ENCODE data around the gene LSM8.

The LSM8 gene

DNA sequence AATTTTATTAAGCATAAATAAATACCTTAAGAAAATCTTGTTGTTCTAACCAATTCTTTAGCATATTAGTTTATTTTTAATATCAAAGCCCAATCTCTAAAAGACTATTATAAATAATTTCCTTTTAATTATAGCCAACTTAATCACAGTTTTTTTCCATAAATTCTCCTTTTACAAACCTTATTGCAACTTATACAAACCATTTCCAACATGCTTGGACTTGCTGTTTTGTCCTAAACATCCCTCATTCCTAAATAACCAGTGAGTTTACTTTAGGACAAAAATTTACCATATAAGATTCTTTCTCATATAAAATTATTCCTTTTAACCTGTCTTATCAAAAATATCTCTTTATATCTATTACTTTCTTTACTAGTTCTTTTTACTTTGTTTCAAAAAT is 25.2 kb upstream of the LSM8 start:
- H3K4me3 ChIP-seq (ENCODE audit: insufficient read depth, low read depth, low read length) = no peak overlapping the region
- no peaks in the 10 kb centered on the region for H3K27me3 ChIP-seq (ENCODE audit: control insufficient read depth, insufficient read depth, low read length, poor library complexity, severe bottlenecking)
- H3K27ac ChIP-seq (ENCODE audit: insufficient read depth, low read depth, low read length, poor library complexity, severe bottlenecking) = no peak overlapping the region
- H3K9me3 ChIP-seq (ENCODE audit: control insufficient read depth, low read length) = no peaks in the 10 kb centered on the region
- H3K4me1 ChIP-seq (ENCODE audit: control insufficient read depth, insufficient read depth, low read length) = no peaks in the 10 kb centered on the region
- no peaks in the 10 kb centered on the region for H3K36me3 ChIP-seq (ENCODE audit: control insufficient read depth, insufficient read depth, low read length)

DNA sequence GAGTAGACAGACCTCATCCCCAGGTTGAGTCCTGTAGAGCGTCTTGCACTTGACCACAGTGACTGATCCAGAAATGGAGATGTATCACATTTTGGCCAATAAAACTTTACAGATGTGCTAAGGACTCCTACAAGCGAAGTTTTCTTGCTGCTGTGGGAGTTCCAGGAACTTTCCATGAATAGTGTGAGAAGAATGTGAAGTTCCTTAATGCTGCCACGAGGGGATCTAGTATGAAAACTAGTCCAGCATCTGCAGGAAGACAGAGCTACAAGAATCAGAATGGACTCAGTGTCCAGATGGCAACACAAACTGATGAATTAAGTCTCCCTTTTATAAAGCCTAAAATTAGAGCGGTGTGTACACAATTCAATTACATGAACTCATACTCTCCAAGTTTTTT is 14.8 kb upstream of the LSM8 start:
- 88 to 90% methylated on average over 4 of the region's 4 CpGs for WGBS, 2 experiments
- H3K27me3 ChIP-seq (ENCODE audit: control insufficient read depth, insufficient read depth, low read length, poor library complexity, severe bottlenecking) = no peaks in the 10 kb centered on the region
- H3K4me3 ChIP-seq (ENCODE audit: insufficient read depth, low read depth, low read length) = no peak overlapping the region
- no peaks in the 10 kb centered on the region for H3K36me3 ChIP-seq (ENCODE audit: control insufficient read depth, insufficient read depth, low read length)
- no peaks in the 10 kb centered on the region for H3K9me3 ChIP-seq (ENCODE audit: control insufficient read depth, low read length)
- H3K4me1 ChIP-seq (ENCODE audit: control insufficient read depth, insufficient read depth, low read length) = no peaks in the 10 kb centered on the region
- H3K27ac ChIP-seq (ENCODE audit: insufficient read depth, low read depth, low read length, poor library complexity, severe bottlenecking) = no peak overlapping the region

- Histone ChIP-seq H3K27ac (ENCODE audit: insufficient read depth, low read depth, low read length, poor library complexity, severe bottlenecking) (no peak overlapping the region), H3K4me3 (ENCODE audit: insufficient read depth, low read depth, low read length) (no peak overlapping the region), H3K4me1 (ENCODE audit: control insufficient read depth, insufficient read depth, low read length) (no peaks in the 10 kb centered on the region), H3K27me3 (ENCODE audit: control insufficient read depth, insufficient read depth, low read length, poor library complexity, severe bottlenecking) (no peaks in the 10 kb centered on the region), H3K9me3 (ENCODE audit: control insufficient read depth, low read length) (no peaks in the 10 kb centered on the region), H3K36me3 (ENCODE audit: control insufficient read depth, insufficient read depth, low read length) (no peaks in the 10 kb centered on the region)
- WGBS, 2 experiments = 91 to 94% methylated on average over 2 of the region's 2 CpGs
Observed at GRCh38 chr7:118175740-118176139, 8.2 kb upstream of the LSM8 start.

DNA sequence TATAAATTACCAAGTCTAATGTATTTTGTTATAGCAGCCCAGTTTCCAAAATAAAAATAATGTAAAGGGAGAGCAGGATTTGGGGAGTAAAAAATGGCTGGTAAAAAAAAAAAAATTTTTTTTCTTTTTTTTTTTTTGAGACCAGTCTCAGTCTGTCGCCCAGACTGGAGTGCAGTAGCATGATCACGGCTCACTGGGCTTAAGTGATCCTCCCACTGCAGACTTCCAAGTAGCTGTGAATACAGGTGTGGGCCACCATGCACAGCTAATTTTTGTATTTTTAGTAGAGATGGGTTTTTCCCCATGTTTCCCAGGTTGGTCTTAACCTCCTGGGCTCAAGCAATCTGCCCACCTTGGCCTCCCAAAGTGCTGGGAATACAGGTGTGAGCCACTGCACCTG is 4.8 kb upstream of the LSM8 start:
- Histone ChIP-seq H3K4me3 (ENCODE audit: insufficient read depth, low read depth, low read length) (no peak overlapping the region), H3K27ac (ENCODE audit: insufficient read depth, low read depth, low read length, poor library complexity, severe bottlenecking) (no peak overlapping the region), H3K4me1 (ENCODE audit: control insufficient read depth, insufficient read depth, low read length) (no peaks in the 10 kb centered on the region), H3K36me3 (ENCODE audit: control insufficient read depth, insufficient read depth, low read length) (no peaks in the 10 kb centered on the region), H3K27me3 (ENCODE audit: control insufficient read depth, insufficient read depth, low read length, poor library complexity, severe bottlenecking) (no peaks in the 10 kb centered on the region), H3K9me3 (ENCODE audit: control insufficient read depth, low read length) (no peaks in the 10 kb centered on the region)
- WGBS, 2 experiments = 92 to 98% methylated on average over 2 of the region's 2 CpGs

DNA sequence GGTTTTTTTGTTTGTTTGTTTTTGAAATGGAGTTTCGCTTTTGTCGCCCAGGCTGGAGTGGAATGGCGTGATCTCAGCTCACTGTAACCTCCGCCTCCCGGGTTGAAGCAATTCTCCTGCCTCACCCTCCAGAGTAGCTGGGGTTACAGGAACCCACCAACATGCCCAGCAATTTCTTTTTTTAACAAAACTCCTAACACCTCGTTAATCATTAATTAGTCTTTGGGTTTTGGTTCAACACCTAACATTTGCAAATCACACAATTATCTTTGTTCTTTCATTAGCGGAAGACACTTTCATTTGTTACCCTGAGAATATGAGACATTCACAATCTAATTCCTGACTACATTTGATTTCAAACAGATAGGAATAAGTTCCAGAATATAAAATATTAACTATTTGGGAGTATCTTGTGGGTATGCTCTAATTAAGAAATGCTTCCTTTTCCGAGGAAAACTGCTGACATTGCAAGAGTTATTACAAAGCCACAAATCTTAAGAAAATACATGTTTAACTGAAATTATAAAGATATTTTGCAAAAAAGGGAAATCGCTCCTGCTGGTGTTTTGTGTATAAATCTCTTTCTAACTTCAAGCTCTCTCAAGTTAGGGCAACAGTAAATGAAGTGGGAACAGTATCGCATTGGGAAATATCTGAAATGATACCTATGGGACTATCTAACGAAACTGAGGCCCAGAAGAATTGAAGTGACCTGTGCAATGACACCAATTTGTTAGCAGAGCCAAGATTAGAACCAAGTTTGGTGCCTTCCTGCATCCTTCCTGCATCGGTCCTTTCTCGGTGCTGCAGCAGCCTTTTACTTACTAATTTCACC is 1.2 kb upstream of the LSM8 start:
- peaks cover 3% of the 10 kb centered on the region for H3K36me3 ChIP-seq (ENCODE audit: control insufficient read depth, insufficient read depth, low read length)
- H3K4me3 ChIP-seq (ENCODE audit: insufficient read depth, low read depth, low read length) = peak overlapping the region; percentile 85
- 81 to 86% methylated on average over 12 of the region's 13 CpGs for WGBS, 2 experiments
- no peak overlapping the region for H3K27ac ChIP-seq (ENCODE audit: insufficient read depth, low read depth, low read length, poor library complexity, severe bottlenecking)
- H3K9me3 ChIP-seq (ENCODE audit: control insufficient read depth, low read length) = no peaks in the 10 kb centered on the region
- H3K4me1 ChIP-seq (ENCODE audit: control insufficient read depth, insufficient read depth, low read length) = no peaks in the 10 kb centered on the region
- no peaks in the 10 kb centered on the region for H3K27me3 ChIP-seq (ENCODE audit: control insufficient read depth, insufficient read depth, low read length, poor library complexity, severe bottlenecking)

DNA sequence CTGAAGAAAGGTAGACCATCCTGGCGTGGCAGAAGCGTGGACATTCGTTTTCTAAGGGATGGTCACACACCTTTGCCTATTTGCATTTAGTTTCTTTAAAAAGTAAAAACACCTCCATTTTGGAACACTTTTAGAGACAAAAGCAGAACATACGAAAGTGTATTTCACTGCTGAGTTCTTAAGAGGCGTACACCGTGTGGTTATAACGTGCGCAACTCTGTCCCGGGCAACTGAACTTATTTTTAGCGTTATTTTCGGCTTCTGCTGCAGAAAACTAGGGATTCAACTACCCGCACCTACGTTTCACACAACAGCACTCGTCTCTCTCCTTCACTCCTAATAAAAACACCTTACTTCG is 557 bp upstream of the LSM8 start:
- no peaks in the 10 kb centered on the region for H3K4me1 ChIP-seq (ENCODE audit: control insufficient read depth, insufficient read depth, low read length)
- WGBS, 2 experiments = 9 to 15% methylated on average over 15 of the region's 15 CpGs
- peak overlapping the region; percentile 67 for H3K27ac ChIP-seq (ENCODE audit: insufficient read depth, low read depth, low read length, poor library complexity, severe bottlenecking)
- peaks cover 9% of the 10 kb centered on the region for H3K36me3 ChIP-seq (ENCODE audit: control insufficient read depth, insufficient read depth, low read length)
- H3K4me3 ChIP-seq (ENCODE audit: insufficient read depth, low read depth, low read length) = peak overlapping the region; percentile 85
- no peaks in the 10 kb centered on the region for H3K27me3 ChIP-seq (ENCODE audit: control insufficient read depth, insufficient read depth, low read length, poor library complexity, severe bottlenecking)
- no peaks in the 10 kb centered on the region for H3K9me3 ChIP-seq (ENCODE audit: control insufficient read depth, low read length)

DNA sequence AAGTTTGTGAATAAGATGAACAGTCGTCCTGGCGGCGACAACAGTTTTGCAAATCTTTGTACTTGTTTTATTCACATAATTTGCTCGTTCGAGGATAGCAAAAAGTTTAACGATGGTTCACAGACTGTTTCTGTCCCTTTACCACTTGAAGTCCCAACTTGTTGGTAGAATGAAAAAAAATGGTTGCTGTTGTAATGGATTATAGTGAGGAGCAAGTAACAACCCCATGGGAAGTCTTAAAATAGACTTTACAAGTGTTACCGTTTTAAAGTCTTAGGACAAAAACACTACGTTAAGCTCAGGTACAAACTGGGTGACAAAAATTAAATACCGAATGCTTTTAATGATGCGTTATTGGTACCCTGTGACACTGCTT is 589 bp downstream of the LSM8 start:
- WGBS, 2 experiments = 12 to 15% methylated on average over 10 of the region's 10 CpGs
- Histone ChIP-seq H3K4me3 (ENCODE audit: insufficient read depth, low read depth, low read length) (peak overlapping the region; percentile 85), H3K36me3 (ENCODE audit: control insufficient read depth, insufficient read depth, low read length) (peaks cover 11% of the 10 kb centered on the region), H3K27me3 (ENCODE audit: control insufficient read depth, insufficient read depth, low read length, poor library complexity, severe bottlenecking) (no peaks in the 10 kb centered on the region), H3K4me1 (ENCODE audit: control insufficient read depth, insufficient read depth, low read length) (no peaks in the 10 kb centered on the region), H3K9me3 (ENCODE audit: control insufficient read depth, low read length) (no peaks in the 10 kb centered on the region), H3K27ac (ENCODE audit: insufficient read depth, low read depth, low read length, poor library complexity, severe bottlenecking) (peak overlapping the region; percentile 37)

DNA sequence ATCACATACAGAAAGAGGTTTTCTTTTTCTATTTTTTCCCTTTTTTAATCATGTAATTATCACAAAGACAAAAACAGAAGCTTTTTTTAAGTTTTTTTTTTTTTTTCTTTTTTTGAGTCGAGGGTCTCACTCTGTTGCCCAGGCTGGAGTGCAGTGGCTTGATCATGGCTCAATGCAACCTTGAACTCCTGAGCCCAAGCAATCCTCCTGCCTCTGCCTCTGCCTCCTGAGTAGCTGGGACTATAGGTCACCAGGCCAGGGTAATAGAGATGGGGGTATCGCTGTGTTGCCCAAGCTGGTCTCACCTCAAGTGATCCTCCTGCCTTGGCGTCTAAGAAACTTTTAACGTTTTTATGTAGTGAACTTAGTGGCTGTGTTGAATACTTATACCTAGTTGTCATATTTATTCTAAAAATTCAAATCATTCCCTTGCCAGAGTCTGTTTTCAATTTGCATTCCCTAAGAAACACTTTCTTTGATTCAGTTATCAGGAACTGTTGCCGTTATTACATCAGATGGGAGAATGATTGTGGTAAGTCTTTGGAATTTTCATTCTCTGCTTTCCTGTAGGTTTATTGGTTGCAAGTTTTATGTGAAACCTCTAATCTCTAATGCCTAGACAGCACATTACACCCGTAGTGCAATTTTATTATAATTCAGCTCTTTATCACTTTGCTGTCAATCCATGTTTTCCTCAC is 1.3 kb downstream of the LSM8 start:
- H3K9me3 ChIP-seq (ENCODE audit: control insufficient read depth, low read length) = no peaks in the 10 kb centered on the region
- no peaks in the 10 kb centered on the region for H3K27me3 ChIP-seq (ENCODE audit: control insufficient read depth, insufficient read depth, low read length, poor library complexity, severe bottlenecking)
- H3K4me3 ChIP-seq (ENCODE audit: insufficient read depth, low read depth, low read length) = peak overlapping the region; percentile 85
- no peak overlapping the region for H3K27ac ChIP-seq (ENCODE audit: insufficient read depth, low read depth, low read length, poor library complexity, severe bottlenecking)
- WGBS, 2 experiments = 92 to 95% methylated on average over 5 to 6 of the region's 6 CpGs
- H3K36me3 ChIP-seq (ENCODE audit: control insufficient read depth, insufficient read depth, low read length) = peaks cover 11% of the 10 kb centered on the region
- no peaks in the 10 kb centered on the region for H3K4me1 ChIP-seq (ENCODE audit: control insufficient read depth, insufficient read depth, low read length)

DNA sequence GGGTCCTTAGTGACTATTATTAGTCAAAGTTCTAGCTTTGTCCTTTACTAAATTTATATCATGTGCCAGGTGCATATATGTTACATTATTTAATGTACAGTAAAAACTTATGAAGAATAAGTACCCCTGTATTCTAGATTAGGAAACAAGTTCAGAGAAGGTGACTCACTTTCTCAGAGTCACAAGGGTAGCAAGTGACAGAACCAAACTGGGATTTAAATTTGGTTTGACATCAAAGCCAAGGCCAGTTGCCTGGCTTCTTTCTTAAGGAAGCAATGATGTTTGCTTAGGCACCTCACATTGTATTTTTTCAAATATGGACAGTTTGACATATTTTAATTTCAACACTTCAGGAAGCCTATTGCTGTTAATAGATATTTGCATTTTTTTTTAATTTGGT is 2.5 kb downstream of the LSM8 start:
- H3K4me3 ChIP-seq (ENCODE audit: insufficient read depth, low read depth, low read length) = no peak overlapping the region
- no peaks in the 10 kb centered on the region for H3K9me3 ChIP-seq (ENCODE audit: control insufficient read depth, low read length)
- peaks cover 11% of the 10 kb centered on the region for H3K36me3 ChIP-seq (ENCODE audit: control insufficient read depth, insufficient read depth, low read length)

DNA sequence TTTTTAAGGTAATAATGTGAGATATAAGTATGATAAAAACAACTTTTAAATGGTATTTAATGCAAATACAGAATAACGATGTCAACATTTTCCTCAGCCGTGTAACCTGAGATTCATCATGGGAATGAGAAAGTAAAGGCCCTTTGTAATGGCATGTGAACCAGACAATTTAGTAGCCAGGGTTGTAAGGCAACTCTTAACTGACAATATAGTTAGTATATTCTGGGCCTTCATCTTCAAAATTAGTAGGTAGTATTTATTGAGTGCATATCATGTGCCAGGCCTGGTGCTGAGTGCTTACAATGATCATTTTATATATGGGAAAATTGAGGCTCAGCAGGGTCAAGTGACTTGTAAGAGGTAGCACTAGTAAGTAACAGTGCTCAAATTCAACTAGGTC is 10.6 kb downstream of the LSM8 start:
- Histone ChIP-seq H3K27me3 (ENCODE audit: control insufficient read depth, insufficient read depth, low read length, poor library complexity, severe bottlenecking) (no peaks in the 10 kb centered on the region), H3K4me3 (ENCODE audit: insufficient read depth, low read depth, low read length) (no peak overlapping the region), H3K36me3 (ENCODE audit: control insufficient read depth, insufficient read depth, low read length) (no peaks in the 10 kb centered on the region), H3K9me3 (ENCODE audit: control insufficient read depth, low read length) (no peaks in the 10 kb centered on the region), H3K4me1 (ENCODE audit: control insufficient read depth, insufficient read depth, low read length) (no peaks in the 10 kb centered on the region), H3K27ac (ENCODE audit: insufficient read depth, low read depth, low read length, poor library complexity, severe bottlenecking) (no peak overlapping the region)
- 93 to 97% methylated on average over 2 of the region's 2 CpGs for WGBS, 2 experiments

More for the DNA sequence above, 2.5 kb downstream of the LSM8 start:
- Histone ChIP-seq H3K4me1 (ENCODE audit: control insufficient read depth, insufficient read depth, low read length) (no peaks in the 10 kb centered on the region), H3K27me3 (ENCODE audit: control insufficient read depth, insufficient read depth, low read length, poor library complexity, severe bottlenecking) (no peaks in the 10 kb centered on the region), H3K27ac (ENCODE audit: insufficient read depth, low read depth, low read length, poor library complexity, severe bottlenecking) (no peak overlapping the region)
